Brain microvascular endothelial cell (primary cell): ENCODE data around the gene LSAMP.

Source experiments
- DNase-seq: peaks from one replicate; pipeline ENCODE4 v3.0.0-alpha.2; 2020
- H3K27ac ChIP-seq: fragments of 250-450 bp; sonication (Bioruptor Pico); 2 replicates; pipeline ENCODE4 v1.5.1; 2020; ENCODE audit warnings: mild to moderate bottlenecking, moderate library complexity
- H3K27me3 ChIP-seq: fragments of 250-450 bp; sonication (Bioruptor Pico); replicated peaks from 2 replicates; pipeline ENCODE4 v1.5.1; 2020; ENCODE audit warnings: mild to moderate bottlenecking
- H3K36me3 ChIP-seq: fragments of 250-450 bp; sonication (Bioruptor Pico); replicated peaks from 2 replicates; pipeline ENCODE4 v1.5.1; 2020; ENCODE audit warnings: mild to moderate bottlenecking
- H3K4me3 ChIP-seq: 2 replicates; pipeline ENCODE4 v1.5.1; 2011; ENCODE audit warnings: low read depth, mild to moderate bottlenecking, control low read depth, low read length, moderate library complexity
- CTCF ChIP-seq: IDR thresholded peaks from 2 replicates; pipeline ENCODE4 v1.5.1; 2011; ENCODE audit warnings: low read depth, mild to moderate bottlenecking, moderate library complexity, low read length, control low read depth, inconsistent platforms; ENCODE audit errors: missing control alignments
- in situ Hi-C: cut with HindIII; loops from 2 replicates; pipeline ENCODE4 v1.10.0; 2017; ENCODE audit warnings: low sequenced_read_pairs, low pct_ligation_motif_present

Gene LSAMP

GRCh38 chr3:116339441-116340028, 105.8 kb downstream of the LSAMP start:
- Histone ChIP-seq H3K36me3 (no peaks in the 10 kb centered on the region), H3K27me3 (no peaks in the 10 kb centered on the region), H3K27ac (no peak overlapping the region), H3K4me3 (no peak overlapping the region)
- no peak for TF ChIP-seq CTCF
- in situ Hi-C loops, result no loop called here
- DNase-seq, result peak; percentile 26

- in situ Hi-C loops, result no loop called here
- no peak for DNase-seq
- Histone ChIP-seq H3K27ac (no peak overlapping the region), H3K4me3 (no peak overlapping the region), H3K36me3 (no peaks in the 10 kb centered on the region), H3K27me3 (no peaks in the 10 kb centered on the region)
- TF ChIP-seq CTCF, result no peak
Observed at GRCh38 chr3:116338713-116339112, 106.6 kb downstream of the LSAMP start.

- TF ChIP-seq CTCF, result peak; percentile 13
- no peak for DNase-seq
- in situ Hi-C loops, result no loop called here
- Histone ChIP-seq H3K4me3 (no peak overlapping the region), H3K27ac (no peak overlapping the region), H3K27me3 (no peaks in the 10 kb centered on the region), H3K36me3 (no peaks in the 10 kb centered on the region)
Observed at GRCh38 chr3:116337229-116337628, 108.1 kb downstream of the LSAMP start.

GRCh38 chr3:116331380-116331779, 113.9 kb downstream of the LSAMP start:
- DNase-seq, result no peak
- H3K27me3 ChIP-seq, result no peaks in the 10 kb centered on the region
- TF ChIP-seq CTCF, result no peak
- no peaks in the 10 kb centered on the region for H3K36me3 ChIP-seq
- H3K4me3 ChIP-seq, result no peak overlapping the region
- H3K27ac ChIP-seq, result no peak overlapping the region
- in situ Hi-C loops, result no loop called here

GRCh38 chr3:116322750-116323375, 122.4 kb downstream of the LSAMP start:
- TF ChIP-seq CTCF, result no peak
- no peaks in the 10 kb centered on the region for H3K27me3 ChIP-seq
- in situ Hi-C loops, result no loop called here
- H3K36me3 ChIP-seq, result no peaks in the 10 kb centered on the region
- H3K27ac ChIP-seq, result no peak overlapping the region
- DNase-seq, result no peak
- no peak overlapping the region for H3K4me3 ChIP-seq

- H3K4me3 ChIP-seq, result no peak overlapping the region
- H3K27ac ChIP-seq, result no peak overlapping the region
- no peak for TF ChIP-seq CTCF
- in situ Hi-C loops, result no loop called here
- no peak for DNase-seq
- H3K27me3 ChIP-seq, result no peaks in the 10 kb centered on the region
- H3K36me3 ChIP-seq, result no peaks in the 10 kb centered on the region
Observed at GRCh38 chr3:116318370-116318769, 126.9 kb downstream of the LSAMP start.
